ENCODE results near the gene FBXL7. TPM values are rescaled to one million over a fixed set of nuclear protein-coding genes. Genes with fewer than 3 reads are reported as not detected.

The FBXL7 gene
- total and polyA plus RNA-seq, 9 of the 15 experiments (the other 6 are each of a cell fraction or from before 2014, with no cell fraction given): 0.04 to 0.08 TPM; not detected in 7

GRCh38 chr5:15566306-15566705 lies 66.3 kb downstream of the FBXL7 start:
- no peak overlapping the region for H3K4me2 ChIP-seq (ENCODE audit: insufficient read depth, low read length)
- no peaks in the 10 kb centered on the region for H3K36me3 ChIP-seq (ENCODE audit: control insufficient read depth, insufficient read depth, low read length)
- DNase-seq (ENCODE audit: extremely low read depth in 1 of 4, low spot score in 3 of 4): no peak
- no peaks in the 10 kb centered on the region for H3K79me2 ChIP-seq (ENCODE audit: control insufficient read depth, insufficient read depth, low read length)
- in situ Hi-C loops (cut with MboI): no loop called here
- CTCF ChIA-PET (ENCODE audit: low intra/inter-chr PET ratio): no interaction called here
- H3K27ac ChIP-seq (ENCODE audit: extremely low read depth, low read depth, low read length): no peak overlapping the region
- no peak for ATAC-seq
- no peaks in the 10 kb centered on the region for H3K9me3 ChIP-seq (replicated peaks; ENCODE audit: control insufficient read depth, insufficient read depth, low read depth, low read length)
- no peak for TF ChIP-seq NR0B1 (IDR thresholded peaks at IDR 0.05; ENCODE audit: partially characterized antibody)
- TF ChIP-seq NFYB (IDR thresholded peaks at IDR 0.05; ENCODE audit: extremely low read depth, insufficient read length): no peak
- TF ChIP-seq TSC22D4 (tag; IDR thresholded peaks at IDR 0.05): no peak
- TF ChIP-seq ZNF224 (CRISPR knock-in tag; IDR thresholded peaks at IDR 0.05): no peak
- TF ChIP-seq ETS1 (conservative IDR thresholded peaks at IDR 0.05; ENCODE audit: control insufficient read depth, low read depth, low read length): no peak
- no peak for TF ChIP-seq DDX20 (tag; IDR thresholded peaks at IDR 0.05; ENCODE audit: low read depth)
- no peak for TF ChIP-seq NFIX (CRISPR knock-in tag; IDR thresholded peaks at IDR 0.05; ENCODE audit: low read depth)
- TF ChIP-seq SMAD1 (IDR thresholded peaks at IDR 0.05; ENCODE audit: low read depth, low read length, partially characterized antibody): no peak
- no peak for TF ChIP-seq BMI1 (IDR thresholded peaks at IDR 0.05; ENCODE audit: low read length)
- no peak for TF ChIP-seq ZNF696 (CRISPR knock-in tag; conservative IDR thresholded peaks at IDR 0.05)
- TF ChIP-seq BHLHE40 (IDR thresholded peaks at IDR 0.05; ENCODE audit: low read length): no peak
- TF ChIP-seq AFF1 (IDR thresholded peaks at IDR 0.05; ENCODE audit: low read depth in 1 of 2, partially characterized antibody in 2 of 2): no peak
- TF ChIP-seq JUND (IDR thresholded peaks at IDR 0.05; ENCODE audit: borderline replicate concordance, low read depth, low read length): no peak
- TF ChIP-seq JUND (tag; IDR thresholded peaks at IDR 0.05; ENCODE audit: borderline replicate concordance, low read depth, low read length): no peak
- no peak for TF ChIP-seq RB1 (IDR thresholded peaks at IDR 0.05; ENCODE audit: low read depth)
- no peak for TF ChIP-seq RBM22 (IDR thresholded peaks at IDR 0.05; ENCODE audit: low read depth, low read length, poor library complexity, severe bottlenecking)
- H4K20me1 ChIP-seq (replicated peaks; ENCODE audit: control insufficient read depth, insufficient read depth, low read length): no peaks in the 10 kb centered on the region
- no peak for FAIRE-seq
- no peaks in the 10 kb centered on the region for H3K9me1 ChIP-seq (ENCODE audit: control insufficient read depth, insufficient read depth, low read length)
- no peak overlapping the region for H3K4me3 ChIP-seq
- H3K9ac ChIP-seq (ENCODE audit: insufficient read depth in 1 of 2, low read depth in 2 of 2, low read length in 2 of 2): no peak overlapping the region
- no TSS peak for BruUV-seq (replicated peaks)
- H3K27me3 ChIP-seq (ENCODE audit: control insufficient read depth in 2 of 2, insufficient read depth in 2 of 2, low read length in 2 of 2): no peaks in the 10 kb centered on the region
- H3K4me1 ChIP-seq (replicated peaks in 1 of 2; ENCODE audit: control insufficient read depth in 2 of 2, insufficient read depth in 2 of 2, low read length in 2 of 2): no peaks in the 10 kb centered on the region
- H2AFZ ChIP-seq (ENCODE audit: low read depth, low read length): no peak overlapping the region
- intact Hi-C loops (cut with micrococcal nuclease): no loop called here
- POLR2A ChIA-PET: no interaction called here
- WGBS (ENCODE audit: insufficient coverage, low coverage, missing lambda C conversion rate): 2% methylated on average over 4 of the region's 4 CpGs

All from K562 (cell line).